GDM1 (cell line): ENCODE measurements around the gene SERTAD1.
"Not testable (repeated sequence)": the region's sequence is repeated elsewhere in the genome, so short reads cannot be mapped to it uniquely, and the experiment has no call there.

ENCODE experiments used
- DNase-seq: peaks from one replicate; lab custom pipeline; 2025; lab: John Stamatoyannopoulos, UW

SERTAD1 gene

GRCh38 chr19:40452016-40452415, 26.2 kb upstream of the SERTAD1 start:
- DNase-seq = no peak

GRCh38 chr19:40450664-40451063, 24.9 kb upstream of the SERTAD1 start:
- DNase-seq = no peak

GRCh38 chr19:40449506-40449905, 23.7 kb upstream of the SERTAD1 start:
- DNase-seq = no peak

GRCh38 chr19:40446263-40446784, 20.5 kb upstream of the SERTAD1 start:
- DNase-seq = no peak

- no peak for DNase-seq
Measured at GRCh38 chr19:40445780-40446262, 20.0 kb upstream of the SERTAD1 start.

- DNase-seq = no peak
Measured at GRCh38 chr19:40444825-40445312, 19.1 kb upstream of the SERTAD1 start.

GRCh38 chr19:40444000-40444824, 18.4 kb upstream of the SERTAD1 start, which contains the start of gene SERTAD3:
SERTAD3 (minus strand) TSS chr19:40444335; CDS start chr19:40442080, 2,255 bp downstream.
- peak; percentile 96 for DNase-seq

- peak; percentile 99 for DNase-seq
Measured at GRCh38 chr19:40443131-40443999, 17.6 kb upstream of the SERTAD1 start.

GRCh38 chr19:40442328-40443130, 16.7 kb upstream of the SERTAD1 start:
- DNase-seq = no peak

GRCh38 chr19:40441719-40442253, 16.0 kb upstream of the SERTAD1 start:
- no peak for DNase-seq

- no peak for DNase-seq
Measured at GRCh38 chr19:40438284-40438683, 12.5 kb upstream of the SERTAD1 start.

GRCh38 chr19:40433391-40434216, 7.8 kb upstream of the SERTAD1 start:
- peak; percentile 79 for DNase-seq

- DNase-seq = not testable (repeated sequence)
Measured at GRCh38 chr19:40432760-40433159, 7.0 kb upstream of the SERTAD1 start.

GRCh38 chr19:40431698-40432097, 5.9 kb upstream of the SERTAD1 start:
- no peak for DNase-seq

- not testable (repeated sequence) for DNase-seq
Measured at GRCh38 chr19:40430242-40430641, 4.5 kb upstream of the SERTAD1 start.

GRCh38 chr19:40428197-40428596, 2.4 kb upstream of the SERTAD1 start:
- not testable (repeated sequence) for DNase-seq

GRCh38 chr19:40424637-40425449, 949 bp downstream of the SERTAD1 start:
- no peak for DNase-seq

GRCh38 chr19:40423938-40424337, 1.9 kb downstream of the SERTAD1 start:
- no peak for DNase-seq
